HL-60/S4 treated with phorbol 12-myristate 13-acetate at 8.2 ng/mL for 4 days and 3 days (cell line): Measurements from ENCODE around the gene APOBEC3A.
"Not testable (repeated sequence)": the region's sequence is repeated elsewhere in the genome, so short reads cannot be mapped to it uniquely, and the experiment has no call there.

Experiments
- in situ Hi-C: fragments of 300-500 bp; cut with MboI; formaldehyde crosslinking; loops from 2 replicates; pipeline ENCODE4 v1.15.0; 2022; ENCODE audit warnings: low sequenced_read_pairs

Gene APOBEC3A

DNA sequence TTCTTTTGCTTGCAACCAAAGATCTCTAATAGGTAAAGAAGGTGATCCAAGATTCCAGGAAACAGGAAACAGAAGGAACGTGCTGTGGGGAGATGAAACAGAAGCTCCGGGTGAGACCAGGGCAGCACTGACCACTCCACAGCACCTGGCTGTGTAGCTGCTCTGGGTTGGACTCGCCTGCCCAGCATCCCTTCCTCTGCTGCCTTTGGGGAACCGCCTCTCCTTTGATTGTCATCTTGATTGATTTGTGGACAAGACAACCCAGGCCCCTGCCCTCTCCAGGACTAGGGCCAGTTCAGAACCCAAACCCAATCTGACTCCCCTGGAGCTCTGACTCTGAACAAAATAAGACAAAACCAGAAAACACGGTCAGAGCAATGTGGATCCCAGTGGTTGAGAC, 14.7 kb upstream of the APOBEC3A start:
- in situ Hi-C loops: no loop called here

DNA sequence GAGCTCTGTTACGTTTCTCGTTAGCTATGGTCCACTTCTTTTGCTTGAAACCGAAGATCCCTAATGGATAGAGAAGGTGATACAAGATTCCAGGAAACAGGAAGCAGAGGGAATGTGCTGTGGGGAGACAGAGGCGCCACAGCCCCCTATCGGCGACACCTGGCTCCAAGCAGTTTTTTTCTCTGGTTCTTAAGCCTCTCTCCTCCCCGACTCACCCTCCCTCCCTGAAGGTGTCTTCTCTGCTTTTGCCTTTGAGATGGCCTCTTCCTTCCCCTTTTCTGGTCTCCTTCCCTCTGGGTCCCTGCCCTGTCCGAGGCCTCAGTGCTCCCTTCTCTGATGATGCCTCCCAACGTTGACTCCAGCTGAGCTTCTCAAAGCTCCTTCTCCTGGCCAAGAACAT, 14.2 kb upstream of the APOBEC3A start:
- in situ Hi-C loops: no loop called here

DNA sequence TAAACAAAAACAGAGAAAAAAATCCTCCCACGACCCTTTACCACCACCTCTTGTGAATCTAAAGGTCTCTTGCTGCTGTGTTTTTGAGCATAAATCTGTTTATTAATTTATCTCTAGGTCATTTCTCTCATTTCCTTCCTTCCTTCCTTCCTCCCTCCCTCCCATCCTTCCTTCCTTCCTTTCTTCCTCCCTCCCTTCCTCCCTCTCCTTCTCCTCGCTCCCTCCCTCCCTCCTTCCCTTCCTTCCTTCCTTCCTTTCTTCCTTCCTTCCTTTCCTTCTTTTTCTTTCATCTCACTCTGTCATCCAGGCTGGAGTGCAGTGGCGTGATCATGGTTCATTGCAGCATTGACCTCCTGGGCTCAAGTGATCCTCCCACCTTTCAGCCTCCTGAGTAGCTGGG, 13.5 kb upstream of the APOBEC3A start:
- in situ Hi-C loops: no loop called here

DNA sequence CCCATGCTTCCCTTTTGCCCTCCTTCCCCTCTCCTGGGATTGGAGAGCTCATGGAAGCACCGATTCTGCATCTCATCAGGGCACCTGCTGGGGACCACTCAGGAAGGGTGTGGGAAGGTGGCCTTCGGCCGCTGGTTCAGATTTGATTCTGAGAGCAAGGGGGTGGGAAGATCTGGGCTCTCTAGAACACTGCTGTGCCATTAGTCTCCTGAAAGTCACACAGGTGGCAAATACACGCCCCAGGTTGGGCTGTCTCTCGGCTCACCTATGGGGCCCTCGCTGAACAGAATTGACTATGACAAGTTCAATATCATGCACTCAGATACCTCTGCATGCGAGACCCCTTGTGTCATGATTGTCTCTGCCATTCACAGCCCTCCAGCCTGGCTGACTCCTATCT, 12.8 kb upstream of the APOBEC3A start:
- in situ Hi-C loops: no loop called here

DNA sequence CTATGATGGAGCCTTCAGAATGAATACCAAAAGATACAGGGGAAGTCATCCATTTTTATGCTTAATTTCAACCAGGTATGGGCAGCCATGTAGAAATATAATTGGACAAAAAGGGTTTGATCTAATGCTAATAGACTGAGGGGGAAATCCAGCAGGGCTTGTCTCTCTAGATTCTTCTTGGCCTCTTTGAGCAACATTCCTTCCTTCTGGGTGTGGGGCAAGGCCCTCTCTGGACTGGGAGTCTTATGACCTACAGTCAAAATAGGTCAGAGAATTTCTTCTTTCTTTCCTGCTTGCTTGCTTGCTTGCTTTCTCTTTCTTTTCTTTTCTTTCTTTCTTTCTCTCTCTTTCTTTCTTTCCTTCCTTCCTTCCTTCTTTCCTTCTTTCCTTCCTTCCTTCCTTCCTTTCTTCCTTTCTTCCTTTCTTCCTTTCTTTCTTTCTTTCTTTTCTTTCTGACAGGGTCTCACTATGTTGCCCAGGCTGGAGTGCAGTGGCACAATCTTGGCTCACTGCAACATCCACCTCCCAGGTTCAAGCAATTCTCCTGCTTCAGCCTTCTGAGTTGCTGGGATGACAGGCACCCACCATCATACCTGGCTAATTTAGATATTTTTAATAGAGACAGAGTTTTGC, 11.6 kb upstream of the APOBEC3A start:
- in situ Hi-C loops: not testable (repeated sequence)

DNA sequence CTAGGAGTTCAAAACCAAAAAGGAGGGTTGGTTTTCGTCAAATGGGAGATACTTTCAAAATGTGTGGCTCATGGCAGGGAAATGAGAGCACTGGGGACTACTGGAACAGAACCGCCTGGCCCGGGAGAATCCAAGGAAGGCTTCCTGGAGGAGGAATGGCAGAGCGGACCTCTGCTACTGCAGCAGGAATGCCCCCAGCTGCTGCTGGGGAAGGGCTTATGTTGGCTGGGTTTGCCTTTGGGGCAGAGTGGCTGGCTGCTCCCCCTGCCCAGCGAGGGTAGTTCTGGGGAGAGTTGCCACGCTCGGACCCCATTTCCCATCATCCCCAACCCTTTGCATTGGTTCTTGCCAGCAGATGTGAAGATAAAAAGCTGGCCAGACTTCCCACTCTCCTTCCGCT, 10.6 kb upstream of the APOBEC3A start:
- in situ Hi-C loops: no loop called here

DNA sequence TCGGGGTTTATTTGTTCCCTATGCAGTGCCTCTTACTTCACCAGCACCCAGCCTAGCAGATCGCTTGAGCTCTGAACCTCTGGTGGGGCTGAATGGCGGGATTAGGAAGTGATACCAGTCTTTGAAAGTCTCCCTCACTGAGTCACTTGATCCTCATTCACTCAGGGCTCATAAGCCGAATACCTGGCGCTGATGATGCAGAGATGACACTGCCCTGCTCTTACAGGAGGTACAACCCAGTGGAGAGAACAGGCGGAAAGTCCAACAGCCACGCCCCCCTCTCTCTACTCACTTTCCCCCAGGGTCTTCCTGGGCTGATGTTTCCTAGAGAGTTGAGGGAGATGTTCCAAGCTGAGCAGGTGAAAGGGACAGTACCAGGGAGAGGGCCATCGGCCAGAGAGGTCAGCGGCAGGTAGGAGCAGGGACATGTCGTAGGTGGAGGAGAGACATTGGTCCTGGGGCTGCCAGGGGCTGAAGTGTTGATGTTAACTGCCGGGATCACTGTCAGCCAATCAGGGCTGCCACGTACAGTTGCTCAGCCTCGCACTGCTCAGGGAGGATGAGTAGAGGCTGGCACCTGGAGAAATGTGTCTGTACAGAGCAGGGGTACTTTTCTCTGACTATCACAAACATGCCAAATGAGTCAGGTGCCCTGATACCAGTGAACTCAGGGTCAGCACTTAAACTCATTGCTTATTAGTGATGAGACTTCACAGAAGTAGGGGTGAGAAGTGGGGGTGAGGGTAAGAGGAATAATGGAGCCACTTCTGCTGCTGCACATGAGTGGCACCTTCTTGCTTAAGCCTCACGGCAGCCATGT, 9.9 kb upstream of the APOBEC3A start:
- in situ Hi-C loops: no loop called here

DNA sequence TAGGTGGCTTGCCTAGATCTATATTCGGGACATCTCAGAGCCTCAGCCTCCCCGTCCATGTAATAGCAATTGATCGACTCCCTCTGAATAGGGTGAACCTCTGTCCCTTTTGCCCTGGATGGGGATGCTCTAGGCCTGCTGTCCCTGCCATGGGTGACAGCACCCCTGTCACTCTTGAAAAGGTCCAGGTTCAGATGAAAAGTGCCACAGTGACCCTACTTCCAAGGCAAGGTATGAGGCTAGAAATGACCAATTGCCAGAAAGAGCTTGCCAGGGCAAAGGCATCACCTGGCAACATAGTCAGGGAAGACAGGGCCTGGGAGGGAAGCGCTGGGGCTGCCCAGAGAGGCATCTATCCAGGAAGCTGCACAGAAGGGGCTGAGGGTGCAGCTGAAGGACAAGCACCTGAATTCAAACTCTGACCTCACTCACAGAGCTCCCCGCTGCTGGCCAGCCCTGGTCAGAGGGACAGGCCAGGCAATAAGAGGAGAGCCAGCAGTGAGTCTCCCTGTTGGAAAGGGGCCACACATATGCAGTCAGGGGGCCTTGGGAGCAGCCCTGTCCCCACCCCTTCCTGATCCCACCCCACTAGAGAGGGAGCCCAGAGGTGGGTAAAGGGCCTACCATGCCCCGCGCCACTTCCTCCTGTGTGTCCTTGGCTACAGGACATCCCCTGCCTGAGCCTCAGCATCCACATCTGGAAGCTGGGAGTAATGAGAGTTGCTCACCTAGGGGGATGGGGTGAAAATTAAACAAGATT, 9.0 kb upstream of the APOBEC3A start:
- in situ Hi-C loops: no loop called here

DNA sequence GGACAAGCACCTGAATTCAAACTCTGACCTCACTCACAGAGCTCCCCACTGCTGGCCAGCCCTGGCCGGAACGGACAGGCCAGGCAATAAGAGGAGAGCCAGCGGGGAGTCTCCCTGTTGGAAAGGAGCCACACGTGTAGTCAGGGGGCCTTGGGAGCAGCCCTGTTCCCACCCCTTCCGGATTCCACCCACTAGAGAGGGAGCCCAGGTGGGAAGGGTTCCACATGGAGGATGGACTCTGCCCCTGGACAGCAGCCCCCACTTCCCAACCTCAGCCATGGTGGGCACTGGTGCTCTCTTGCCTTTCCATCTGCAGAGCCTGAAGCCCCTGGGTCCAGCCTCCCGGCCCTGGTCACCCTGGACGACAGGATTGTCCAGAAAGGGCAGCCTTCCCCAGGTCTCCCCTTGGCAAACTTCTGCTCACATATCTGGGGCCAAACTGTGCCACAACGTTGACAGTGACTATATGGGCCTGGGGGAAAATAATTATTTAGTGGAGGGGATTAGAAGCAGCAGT, 7.5 kb upstream of the APOBEC3A start:
- in situ Hi-C loops: no loop called here

DNA sequence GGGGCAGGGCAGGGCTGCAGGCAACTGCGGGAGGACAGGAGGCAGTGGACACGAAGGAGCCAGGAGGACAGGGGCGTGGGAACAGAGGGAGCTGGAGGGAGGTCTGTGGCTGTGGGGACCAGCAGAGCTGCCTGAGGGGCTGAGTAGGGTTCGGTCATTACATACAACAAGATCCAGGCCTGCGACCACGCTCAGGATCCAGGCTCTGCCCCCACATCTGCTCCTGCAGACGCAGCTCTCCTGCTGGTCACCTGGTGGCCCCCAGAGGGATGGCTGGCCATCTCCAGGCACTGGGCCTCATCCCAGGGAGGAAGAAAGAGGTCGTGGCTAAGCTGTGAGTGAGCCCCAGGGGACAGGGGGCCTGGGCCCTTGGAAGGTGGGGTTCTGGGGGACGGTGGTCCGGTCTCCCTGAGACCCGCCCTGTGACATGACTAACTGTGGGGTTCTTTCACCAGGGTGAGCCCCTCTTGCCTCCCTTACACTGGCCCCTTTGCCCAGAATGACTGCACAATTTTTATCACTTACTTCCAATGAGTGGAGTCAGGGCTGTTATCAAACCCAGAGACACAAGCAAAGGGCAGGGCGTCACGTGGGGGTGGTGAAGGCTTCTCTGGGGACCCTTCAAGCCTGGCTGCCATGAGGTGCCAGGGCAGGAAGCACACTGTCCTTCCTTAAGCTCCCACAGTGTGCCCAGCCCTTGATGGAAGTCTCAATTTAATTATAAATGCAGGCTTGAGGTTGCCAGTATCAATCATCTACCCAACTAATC, 6.7 kb upstream of the APOBEC3A start:
- in situ Hi-C loops: no loop called here

DNA sequence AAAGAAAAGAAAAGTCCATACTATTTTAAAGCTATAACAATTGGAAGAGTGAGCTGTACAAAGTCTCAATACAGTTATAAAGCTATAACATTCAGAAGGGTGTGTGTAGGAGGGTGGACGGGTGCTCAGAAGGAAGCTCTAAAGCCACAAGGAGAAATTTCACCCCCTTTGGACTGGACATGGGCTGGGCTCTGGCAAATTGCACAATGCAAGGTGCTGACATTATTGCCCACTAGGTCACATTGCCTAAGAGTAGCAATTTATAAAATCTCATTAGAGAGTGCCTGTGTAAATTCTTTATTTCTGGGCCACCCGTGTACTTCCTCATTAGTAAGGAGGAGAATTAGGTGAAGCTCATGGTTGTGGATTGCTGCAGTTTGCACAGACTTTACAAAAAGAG, 5.7 kb upstream of the APOBEC3A start:
- in situ Hi-C loops: no loop called here

DNA sequence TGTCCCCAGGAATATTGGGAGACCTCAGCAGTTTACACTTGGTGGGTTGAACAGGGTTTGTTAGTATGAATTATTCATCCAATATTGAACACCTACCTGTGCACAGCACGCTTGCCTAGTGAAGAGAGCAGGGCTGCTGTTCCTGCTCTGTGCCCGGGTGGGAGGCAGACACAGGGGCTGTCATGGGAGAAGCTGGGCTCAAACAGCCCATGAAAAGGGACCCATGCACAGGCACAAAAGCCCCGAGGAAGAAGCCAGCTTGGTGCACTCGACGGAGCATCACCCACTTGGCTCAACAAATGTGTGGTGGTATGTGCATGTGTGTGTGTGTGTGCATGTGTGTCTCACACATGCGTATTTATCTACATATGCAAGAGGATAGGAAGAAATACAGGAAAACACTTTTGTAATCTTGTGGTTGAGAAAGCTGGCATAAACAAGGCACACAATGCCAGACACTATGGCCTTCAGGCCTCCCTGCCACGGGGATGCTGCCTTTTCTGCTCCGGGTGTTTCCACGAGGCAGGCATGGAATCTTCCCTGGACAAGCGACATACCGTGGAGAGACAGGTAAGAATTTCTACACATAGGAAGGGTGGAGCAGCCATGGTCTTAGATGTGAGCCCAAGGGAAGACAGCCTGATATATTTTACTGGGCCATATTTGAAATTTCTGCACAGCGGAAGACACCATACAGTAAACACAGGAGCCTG, 5.0 kb upstream of the APOBEC3A start:
- in situ Hi-C loops: no loop called here

DNA sequence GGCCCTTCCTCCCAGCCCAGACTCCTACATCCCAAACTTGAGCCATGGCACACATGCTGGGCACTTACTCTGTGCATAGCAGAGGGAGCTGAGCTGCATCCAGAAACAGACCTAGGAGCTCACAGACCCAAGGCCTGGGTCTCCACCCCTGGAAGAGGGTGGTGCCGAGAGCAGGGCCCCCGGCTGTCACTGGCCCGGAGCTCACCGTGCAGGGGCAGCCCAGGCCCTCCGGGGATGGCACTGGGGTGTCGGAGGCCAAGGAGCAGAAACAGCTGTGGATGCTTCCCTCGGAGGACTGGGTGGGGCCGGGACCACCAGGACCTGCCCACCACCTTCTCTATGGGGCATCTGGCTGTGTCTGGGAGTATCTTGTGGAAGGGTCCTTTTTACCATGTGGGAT, 4.3 kb upstream of the APOBEC3A start:
- in situ Hi-C loops: no loop called here

DNA sequence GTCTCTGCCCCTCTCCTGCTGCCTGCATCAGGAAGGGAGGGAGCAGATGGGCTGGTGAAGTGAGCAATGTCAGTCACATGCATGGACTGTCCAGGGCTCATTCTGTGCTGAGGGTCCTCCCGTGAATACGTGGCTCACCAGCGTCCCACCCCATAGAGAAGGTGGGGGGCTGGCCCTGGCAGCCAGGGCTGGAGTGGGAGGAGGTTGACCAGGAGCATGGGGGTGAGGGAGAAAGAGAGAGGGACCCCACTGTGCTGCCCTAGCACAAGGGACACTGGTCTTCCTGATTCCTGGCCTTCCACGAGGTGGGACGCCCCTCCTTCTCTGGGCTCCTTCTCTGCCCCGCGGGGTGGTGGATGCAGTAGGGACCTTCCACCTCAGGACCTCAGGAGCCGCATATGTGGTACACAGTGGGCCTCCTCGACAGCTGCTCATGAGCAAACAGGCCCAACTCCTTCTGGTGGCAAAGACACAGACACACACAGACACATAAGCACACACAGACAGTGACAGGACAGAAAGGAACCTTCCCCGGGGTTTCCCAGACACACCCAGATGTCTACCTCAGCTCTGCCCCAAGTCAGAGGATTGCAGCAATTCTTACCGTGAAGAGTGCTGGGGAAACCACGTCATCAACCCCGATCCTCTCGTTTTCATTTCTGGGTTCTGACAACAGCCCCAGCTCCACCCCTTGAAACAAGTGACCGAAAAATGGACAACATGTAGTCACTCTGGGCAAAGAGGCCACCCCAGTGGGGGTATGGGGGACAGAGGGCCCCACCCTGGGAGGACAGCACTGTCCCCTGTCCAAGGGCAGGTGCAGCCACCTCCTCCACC, 3.6 kb upstream of the APOBEC3A start:
- in situ Hi-C loops: no loop called here

DNA sequence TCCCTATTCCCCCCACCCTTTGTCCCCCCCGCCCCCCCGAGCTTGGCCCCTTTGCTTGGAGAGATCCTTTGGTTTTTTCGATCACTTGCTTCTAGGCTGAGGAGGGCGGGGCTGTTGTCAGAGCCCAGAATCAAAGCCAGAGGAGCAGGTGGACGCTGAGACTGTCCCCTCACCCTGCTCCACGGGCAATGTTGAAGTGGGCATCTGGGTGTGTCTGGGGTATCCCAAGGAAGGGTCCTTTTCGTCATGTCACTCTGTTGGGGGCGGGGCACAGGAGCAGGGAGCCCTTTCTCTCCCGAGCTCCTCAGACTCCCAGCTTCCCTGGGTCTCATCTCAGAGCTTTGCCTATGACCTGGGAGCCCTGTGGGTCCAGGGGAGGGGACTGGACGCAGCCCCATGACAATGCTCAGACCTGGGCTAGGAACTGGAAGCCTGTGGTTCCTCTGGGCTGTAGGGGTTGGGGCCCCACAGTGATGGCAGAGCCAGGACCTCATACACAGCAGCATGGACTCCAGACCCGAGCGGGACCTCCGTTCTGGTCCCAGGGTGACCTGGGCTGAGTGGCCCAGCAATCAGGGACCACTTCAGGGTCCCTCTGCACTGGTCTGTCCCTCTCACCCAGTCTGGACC, 2.9 kb upstream of the APOBEC3A start:
- in situ Hi-C loops: no loop called here

DNA sequence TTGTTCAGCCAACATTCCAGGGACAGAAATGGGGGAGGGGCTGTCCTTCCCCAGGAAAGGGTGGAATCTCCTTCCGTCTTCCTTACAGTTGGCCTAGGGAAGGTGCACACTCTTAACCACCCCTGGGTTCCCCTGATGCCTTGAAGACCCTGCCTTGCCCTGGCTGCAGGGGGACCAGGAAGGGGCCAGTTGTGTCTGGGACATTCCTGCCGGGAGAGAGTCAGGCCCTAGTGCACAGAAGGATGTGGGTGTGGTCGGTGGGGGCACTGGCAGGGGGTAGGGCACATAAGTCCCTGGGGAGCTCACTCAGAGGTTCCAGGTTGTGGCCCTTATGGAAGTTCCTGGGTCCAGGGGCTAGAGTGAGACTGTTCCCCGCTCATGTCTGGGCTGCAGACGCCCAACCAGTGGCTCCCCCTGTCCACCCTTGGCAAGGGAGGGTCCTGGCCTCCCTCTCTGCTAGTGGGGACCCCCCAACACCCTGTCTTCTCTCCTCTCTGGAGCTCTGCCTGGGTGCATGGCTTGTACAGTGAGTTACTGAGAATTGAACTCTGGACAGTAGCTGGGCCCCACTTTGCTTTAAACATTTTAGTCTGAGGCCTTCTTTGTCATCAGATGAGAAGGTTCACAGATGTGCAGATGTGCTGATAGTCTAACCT, 2.0 kb upstream of the APOBEC3A start:
- in situ Hi-C loops: no loop called here

DNA sequence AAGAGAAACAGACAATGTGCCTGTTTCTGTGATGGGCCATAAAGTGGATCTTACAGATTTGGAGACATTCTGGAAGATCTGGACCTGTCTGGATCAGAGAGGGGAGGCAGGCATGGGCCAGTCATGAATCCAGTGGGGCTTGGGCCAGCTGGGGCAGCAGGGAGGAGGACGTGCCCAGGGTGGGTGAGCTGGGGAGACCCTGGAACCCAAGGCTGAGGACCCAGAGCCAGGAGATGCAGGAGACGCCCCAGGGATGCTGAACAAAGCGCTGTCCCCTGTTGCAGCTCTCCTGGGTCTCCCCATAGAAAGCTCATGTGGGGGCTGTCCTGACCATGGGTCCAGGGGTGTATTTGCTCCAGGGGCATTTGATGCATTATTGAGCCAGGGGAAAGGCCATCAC, 1.5 kb upstream of the APOBEC3A start:
- in situ Hi-C loops: no loop called here

DNA sequence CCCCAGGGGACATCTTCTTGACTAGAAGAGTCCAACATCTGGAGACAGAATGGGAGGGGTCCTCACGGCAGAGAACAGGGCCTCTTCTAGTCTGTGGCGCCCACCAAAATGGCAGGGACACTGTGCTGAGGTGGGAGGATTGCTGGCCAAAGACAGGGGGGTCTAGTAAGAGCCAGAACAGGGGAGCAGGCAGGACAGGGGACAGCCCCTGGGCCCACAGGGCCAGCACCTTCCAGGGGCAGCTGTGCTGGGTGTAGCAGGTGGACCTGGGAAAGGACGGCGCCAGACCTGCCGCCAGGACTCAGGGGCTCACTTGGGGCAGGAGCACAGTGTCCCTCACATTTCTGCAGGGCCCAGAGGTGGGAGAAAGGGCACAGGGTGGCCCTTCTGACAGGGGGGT, 858 bp upstream of the APOBEC3A start:
- in situ Hi-C loops: no loop called here
